Hepatocyte (in vitro differentiated cells): Measurements from ENCODE around the gene NRCAM. TPM values are rescaled to one million over a fixed set of nuclear protein-coding genes. Genes with fewer than 3 reads are reported as not detected.

Experiments
- DNase-seq: peaks from one replicate; pipeline ENCODE4 v3.0.0-alpha.2; 2016; ENCODE audit warnings: low spot score
- H2AFZ ChIP-seq: fragments of 200-600 bp; sonication (generic); 2 replicates; pipeline ENCODE4 v1.6.0; 2016; ENCODE audit warnings: antibody characterized with exemption, mild to moderate bottlenecking
- H3K27ac ChIP-seq: fragments of 200-600 bp; sonication (generic); 2 replicates; pipeline ENCODE4 v1.5.1; 2016; ENCODE audit warnings: mild to moderate bottlenecking
- H3K27me3 ChIP-seq: fragments of 200-600 bp; sonication (generic); 2 replicates; pipeline ENCODE4 v1.6.1; 2016
- H3K36me3 ChIP-seq: fragments of 200-600 bp; sonication (generic); replicated peaks from 2 replicates; pipeline ENCODE4 v1.5.1; 2016; ENCODE audit warnings: low read depth; ENCODE audit not compliant: insufficient read depth
- H3K4me1 ChIP-seq: fragments of 200-600 bp; sonication (generic); 2 replicates; pipeline ENCODE4 v1.5.1; 2016; ENCODE audit warnings: mild to moderate bottlenecking, moderate library complexity; ENCODE audit not compliant: insufficient read depth
- H3K4me2 ChIP-seq: fragments of 200-600 bp; sonication (generic); 2 replicates; pipeline ENCODE4 v1.6.0; 2016
- H3K4me3 ChIP-seq: fragments of 200-600 bp; sonication (generic); 2 replicates; pipeline ENCODE4 v1.5.1; 2016; ENCODE audit warnings: mild to moderate bottlenecking
- H3K79me2 ChIP-seq: fragments of 200-600 bp; sonication (generic); 2 replicates; pipeline ENCODE4 v1.6.0; 2017; ENCODE audit warnings: mild to moderate bottlenecking
- H3K9me2 ChIP-seq: fragments of 200-600 bp; sonication (generic); replicated peaks from 2 replicates; pipeline ENCODE4 v1.6.0; 2017; ENCODE audit warnings: mild to moderate bottlenecking; ENCODE audit not compliant: insufficient read depth
- H3K9me3 ChIP-seq: fragments of 200-600 bp; sonication (generic); 2 replicates; pipeline ENCODE4 v1.5.1; 2016; ENCODE audit warnings: low read depth, mild to moderate bottlenecking
- H4K20me1 ChIP-seq: fragments of 200-600 bp; sonication (generic); 2 replicates; pipeline ENCODE4 v1.6.0; 2016; ENCODE audit warnings: mild to moderate bottlenecking; ENCODE audit not compliant: insufficient read depth, poor library complexity, severe bottlenecking
- CTCF ChIP-seq: fragments of 200-600 bp; sonication (generic); IDR thresholded peaks from 2 replicates; pipeline ENCODE4 v1.5.1; 2016; ENCODE audit warnings: antibody characterized with exemption, mild to moderate bottlenecking; ENCODE audit not compliant: poor library complexity
- EZH2 ChIP-seq: fragments of 200-600 bp; sonication (generic); IDR thresholded peaks from 2 replicates; pipeline ENCODE4 v1.6.1; 2016; ENCODE audit warnings: antibody characterized with exemption, mild to moderate bottlenecking, borderline replicate concordance
- EZH2phosphoT487 ChIP-seq: fragments of 200-600 bp; sonication (generic); IDR thresholded peaks from one replicate; pipeline ENCODE4 v1.6.1; 2018; ENCODE audit warnings: antibody characterized with exemption, mild to moderate bottlenecking, low read depth, moderate library complexity; ENCODE audit not compliant: unreplicated experiment, severe bottlenecking
- WGBS: methylation state at CpG from one replicate; pipeline ENCODE4 v1.1.6; 2016; ENCODE audit warnings: low lambda C conversion rate; ENCODE audit errors: missing lambda C conversion rate; 5-methylcytosine and 5-hydroxymethylcytosine counted together
- polyA plus RNA-seq: library from polyadenylated mRNA; unstranded; fragments of >200 nt; fragmentation: Nextera tagmentation; extraction: Ambion mirVana; gene quantifications from 2 replicates; pipeline ENCODE4 v1.2.1, GENCODE V29; 2016
- total RNA-seq: library from RNA; depleted of rRNA; stranded (reverse); fragments of >200 nt; gene quantifications from 2 replicates; pipeline ENCODE4 v1.2.3, GENCODE V29; 2014

NRCAM gene
- total and polyA plus RNA-seq, 2 experiments from 2014 or later = 16.0 to 34.4 TPM

GRCh38 chr7:108457871-108458270 is 1.6 kb upstream of the NRCAM start:
- no peak overlapping the region for H3K4me3 ChIP-seq
- H3K27ac ChIP-seq = no peak overlapping the region
- no peaks in the 10 kb centered on the region for H4K20me1 ChIP-seq
- no peaks in the 10 kb centered on the region for H3K36me3 ChIP-seq
- TF ChIP-seq CTCF (no peak), EZH2phosphoT487 (no peak), EZH2 (no peak)
- no peak for DNase-seq
- H2AFZ ChIP-seq = no peak overlapping the region
- H3K9me3 ChIP-seq = no peaks in the 10 kb centered on the region
- H3K27me3 ChIP-seq = peaks cover 26% of the 10 kb centered on the region
- H3K9me2 ChIP-seq = no peaks in the 10 kb centered on the region
- no peak overlapping the region for H3K4me2 ChIP-seq
- no peaks in the 10 kb centered on the region for H3K4me1 ChIP-seq
- peaks cover 5% of the 10 kb centered on the region for H3K79me2 ChIP-seq

GRCh38 chr7:108456845-108457540 is 757 bp upstream of the NRCAM start:
- TF ChIP-seq CTCF = no peak
- 7% methylated on average over 19 of the region's 19 CpGs for WGBS
- peak overlapping the region; percentile 57 for H2AFZ ChIP-seq

GRCh38 chr7:108455551-108455997 is 662 bp downstream of the NRCAM start:
- peaks cover 16% of the 10 kb centered on the region for H3K79me2 ChIP-seq
- whole genome bisulfite sequencing = 0% methylated on average over 30 of the region's 47 CpGs
- H3K36me3 ChIP-seq = no peaks in the 10 kb centered on the region
- H3K4me3 ChIP-seq = peak overlapping the region; percentile 83
- H4K20me1 ChIP-seq = no peaks in the 10 kb centered on the region
- H2AFZ ChIP-seq = peak overlapping the region; percentile 57
- no peaks in the 10 kb centered on the region for H3K9me3 ChIP-seq
- no peaks in the 10 kb centered on the region for H3K9me2 ChIP-seq
- H3K27ac ChIP-seq = peak overlapping the region; percentile 44
- H3K27me3 ChIP-seq = peaks cover 39% of the 10 kb centered on the region
- no peaks in the 10 kb centered on the region for H3K4me1 ChIP-seq
- H3K4me2 ChIP-seq = peak overlapping the region; percentile 96
- TF ChIP-seq EZH2phosphoT487 (no peak), CTCF (no peak), EZH2 (peak; percentile 32)
- peak; percentile 40 for DNase-seq

More at GRCh38 chr7:108456845-108457540, 757 bp upstream of the NRCAM start:
- peaks cover 31% of the 10 kb centered on the region for H3K27me3 ChIP-seq
- no peaks in the 10 kb centered on the region for H3K9me3 ChIP-seq
- peak overlapping the region; percentile 96 for H3K4me2 ChIP-seq
- peak overlapping the region; percentile 83 for H3K4me3 ChIP-seq
- no peaks in the 10 kb centered on the region for H3K4me1 ChIP-seq
- H3K79me2 ChIP-seq = peaks cover 12% of the 10 kb centered on the region
- H3K27ac ChIP-seq = no peak overlapping the region
- H3K9me2 ChIP-seq = no peaks in the 10 kb centered on the region
- DNase-seq = no peak
- H3K36me3 ChIP-seq = no peaks in the 10 kb centered on the region
- H4K20me1 ChIP-seq = no peaks in the 10 kb centered on the region
